ENCODE measurements around the gene RXYLT1.
"Not testable (repeated sequence)": the region's sequence is repeated elsewhere in the genome, so short reads cannot be mapped to it uniquely, and the experiment has no call there.

The RXYLT1 gene

GRCh38 chr12:63841571-63841970 lies 61.9 kb downstream of the RXYLT1 start:
- peaks cover 1% of the 10 kb centered on the region for H3K79me2 ChIP-seq
- no peak overlapping the region for H3K27ac ChIP-seq
- no peak overlapping the region for H3K4me2 ChIP-seq (ENCODE audit: low read length)
- no peaks in the 10 kb centered on the region for H3K9me3 ChIP-seq (ENCODE audit: control insufficient read depth, low read length)
- H3K4me3 ChIP-seq (ENCODE audit: low read depth, low read length) = no peak overlapping the region
- H3K27me3 ChIP-seq (ENCODE audit: control insufficient read depth, insufficient read depth, low read length) = no peaks in the 10 kb centered on the region
- H3K9ac ChIP-seq = no peak overlapping the region
- H3K36me3 ChIP-seq (ENCODE audit: control insufficient read depth, insufficient read depth, low read length) = no peaks in the 10 kb centered on the region
- TF ChIP-seq CTCF (IDR thresholded peaks at IDR 0.05) = no peak
- peak overlapping the region; percentile 35 for H2AFZ ChIP-seq
- peaks cover 5% of the 10 kb centered on the region for H3K4me1 ChIP-seq

DNA sequence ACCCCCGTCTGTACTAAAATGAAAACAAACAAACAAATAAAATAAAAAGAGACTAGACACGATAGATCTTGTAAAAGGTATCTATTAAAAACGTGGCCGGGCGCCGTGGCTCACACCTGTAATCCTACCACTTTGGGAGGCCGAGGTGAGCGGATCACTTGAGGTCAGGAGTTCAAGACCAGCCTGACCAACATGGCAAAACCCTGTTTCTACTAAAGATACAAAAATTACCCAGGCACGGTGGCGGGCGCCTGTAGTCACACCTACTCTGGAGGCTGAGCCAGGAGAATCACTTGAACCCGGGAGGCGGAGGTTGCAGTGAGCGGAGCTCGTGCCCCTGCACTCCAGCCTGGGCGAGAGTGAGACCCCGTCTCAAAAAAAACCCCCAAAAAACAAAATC lies 63.0 kb downstream of the RXYLT1 start:
- H3K4me3 ChIP-seq (ENCODE audit: low read depth, low read length) = peak overlapping the region; percentile 87
- not testable (repeated sequence) for H3K27ac ChIP-seq; H3K36me3 ChIP-seq (ENCODE audit: control insufficient read depth, insufficient read depth, low read length); H3K4me1 ChIP-seq; H3K79me2 ChIP-seq; H2AFZ ChIP-seq; H3K9me3 ChIP-seq (ENCODE audit: control insufficient read depth, low read length); H3K9ac ChIP-seq; H3K27me3 ChIP-seq (ENCODE audit: control insufficient read depth, insufficient read depth, low read length); H3K4me2 ChIP-seq (ENCODE audit: low read length)

DNA sequence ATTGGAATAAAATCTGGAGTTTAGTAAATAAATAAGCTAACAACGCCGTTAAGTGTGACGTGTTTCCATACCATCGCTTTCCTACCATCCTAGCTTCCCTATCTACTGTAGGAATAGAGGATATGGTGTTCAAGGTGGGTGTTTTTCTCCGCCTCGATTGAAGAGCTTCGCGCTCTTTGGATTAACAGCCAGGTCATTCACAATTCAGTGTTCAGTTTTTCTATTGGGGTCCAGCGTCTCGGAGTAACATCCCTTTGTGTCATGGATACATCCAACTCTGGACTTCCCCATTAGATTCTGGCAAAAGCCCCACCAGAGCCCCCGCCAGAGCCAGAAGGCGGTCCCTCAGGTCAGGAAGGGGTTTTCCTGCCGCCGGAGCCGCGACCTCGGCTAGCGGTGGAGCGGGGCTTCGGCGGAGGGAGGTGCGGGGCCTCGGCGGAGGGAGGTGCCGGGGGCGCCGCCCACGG lies 63.6 kb downstream of the RXYLT1 start:
- no peak for TF ChIP-seq CTCF (IDR thresholded peaks at IDR 0.05)
- H3K9me3 ChIP-seq (ENCODE audit: control insufficient read depth, low read length) = no peaks in the 10 kb centered on the region
- peak overlapping the region; percentile 64 for H3K27ac ChIP-seq
- peak overlapping the region; percentile 60 for H3K4me2 ChIP-seq (ENCODE audit: low read length)
- no peaks in the 10 kb centered on the region for H3K27me3 ChIP-seq (ENCODE audit: control insufficient read depth, insufficient read depth, low read length)
- peaks cover 9% of the 10 kb centered on the region for H3K4me1 ChIP-seq
- no peaks in the 10 kb centered on the region for H3K36me3 ChIP-seq (ENCODE audit: control insufficient read depth, insufficient read depth, low read length)
- peak overlapping the region; percentile 87 for H3K4me3 ChIP-seq (ENCODE audit: low read depth, low read length)
- H2AFZ ChIP-seq = peak overlapping the region; percentile 77
- no peak overlapping the region for H3K9ac ChIP-seq
- peaks cover 13% of the 10 kb centered on the region for H3K79me2 ChIP-seq

GRCh38 chr12:63843721-63844390 lies 64.1 kb downstream of the RXYLT1 start:
- H3K27ac ChIP-seq = peak overlapping the region; percentile 82
- TF ChIP-seq CTCF (IDR thresholded peaks at IDR 0.05) = peak; percentile 98
- H3K9me3 ChIP-seq (ENCODE audit: control insufficient read depth, low read length) = no peaks in the 10 kb centered on the region
- no peaks in the 10 kb centered on the region for H3K27me3 ChIP-seq (ENCODE audit: control insufficient read depth, insufficient read depth, low read length)
- peak overlapping the region; percentile 54 for H3K9ac ChIP-seq
- no peaks in the 10 kb centered on the region for H3K36me3 ChIP-seq (ENCODE audit: control insufficient read depth, insufficient read depth, low read length)
- peak overlapping the region; percentile 77 for H2AFZ ChIP-seq
- peaks cover 9% of the 10 kb centered on the region for H3K4me1 ChIP-seq
- peaks cover 17% of the 10 kb centered on the region for H3K79me2 ChIP-seq
- H3K4me2 ChIP-seq (ENCODE audit: low read length) = peak overlapping the region; percentile 60
- peak overlapping the region; percentile 87 for H3K4me3 ChIP-seq (ENCODE audit: low read depth, low read length)

- Histone ChIP-seq H3K9ac (peak within 1 kb of the TSS; percentile 54), H3K4me2 (ENCODE audit: low read length) (peak within 1 kb of the TSS; percentile 60), H3K4me1 (peaks cover 9% of the 10 kb centered on the region), H3K9me3 (ENCODE audit: control insufficient read depth, low read length) (no peaks in the 10 kb centered on the region), H3K36me3 (ENCODE audit: control insufficient read depth, insufficient read depth, low read length) (no peaks in the 10 kb centered on the region), H3K4me3 (ENCODE audit: low read depth, low read length) (peak within 1 kb of the TSS; percentile 87), H3K27ac (peak within 1 kb of the TSS; percentile 82), H3K79me2 (peaks cover 23% of the 10 kb centered on the region), H2AFZ (peak within 1 kb of the TSS; percentile 77), H3K27me3 (ENCODE audit: control insufficient read depth, insufficient read depth, low read length) (no peaks in the 10 kb centered on the region)
- TF ChIP-seq CTCF (IDR thresholded peaks at IDR 0.05) = no peak
Observed at GRCh38 chr12:63844391-63845341, 65.0 kb downstream of the RXYLT1 start, which contains the start of gene SRGAP1. SRGAP1 (plus strand) TSS chr12:63844700; CDS start chr12:63844817, 117 bp downstream.
